ENCODE measurements around the gene PNMA3.

- TF ChIP-seq EZH2phosphoT487 (IDR thresholded peaks at IDR 0.05; ENCODE audit: insufficient read depth, low read depth) (no peak), EZH2 (IDR thresholded peaks at IDR 0.05; ENCODE audit: insufficient read depth, poor library complexity, severe bottlenecking) (no peak)
These were observed at the start of gene PNMA3 for GRCh38 chrX:153055871-153056749.

Data from GM23248 (cell line).